ENCODE results near the gene JAZF1.
A peak's percentile ranks its signal among the peaks of the same experiment; 100 is the strongest.
"Not testable (repeated sequence)": the region's sequence is repeated elsewhere in the genome, so short reads cannot be mapped to it uniquely, and the experiment has no call there.

JAZF1 gene

DNA sequence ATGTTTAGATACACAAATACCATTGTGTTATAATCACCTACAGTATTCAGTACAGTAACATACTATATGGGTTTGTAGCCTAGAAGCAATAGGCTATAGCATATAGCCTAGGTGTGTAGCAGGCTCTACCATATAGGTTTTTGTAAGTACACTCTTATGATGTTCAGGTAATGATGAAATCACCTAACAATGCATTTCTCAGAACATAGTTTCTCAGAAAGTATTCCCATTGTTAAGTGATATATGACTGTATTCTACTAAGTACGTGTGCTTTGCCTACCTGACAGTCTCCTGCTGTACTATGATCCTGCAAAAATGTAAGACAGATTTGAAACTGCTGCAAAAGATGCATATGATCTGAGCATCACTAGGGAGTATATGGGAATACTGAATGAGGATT is 137.9 kb downstream of the JAZF1 start:
- no peak for DNase-seq (ENCODE audit: low read depth in 2 of 2)

DNA sequence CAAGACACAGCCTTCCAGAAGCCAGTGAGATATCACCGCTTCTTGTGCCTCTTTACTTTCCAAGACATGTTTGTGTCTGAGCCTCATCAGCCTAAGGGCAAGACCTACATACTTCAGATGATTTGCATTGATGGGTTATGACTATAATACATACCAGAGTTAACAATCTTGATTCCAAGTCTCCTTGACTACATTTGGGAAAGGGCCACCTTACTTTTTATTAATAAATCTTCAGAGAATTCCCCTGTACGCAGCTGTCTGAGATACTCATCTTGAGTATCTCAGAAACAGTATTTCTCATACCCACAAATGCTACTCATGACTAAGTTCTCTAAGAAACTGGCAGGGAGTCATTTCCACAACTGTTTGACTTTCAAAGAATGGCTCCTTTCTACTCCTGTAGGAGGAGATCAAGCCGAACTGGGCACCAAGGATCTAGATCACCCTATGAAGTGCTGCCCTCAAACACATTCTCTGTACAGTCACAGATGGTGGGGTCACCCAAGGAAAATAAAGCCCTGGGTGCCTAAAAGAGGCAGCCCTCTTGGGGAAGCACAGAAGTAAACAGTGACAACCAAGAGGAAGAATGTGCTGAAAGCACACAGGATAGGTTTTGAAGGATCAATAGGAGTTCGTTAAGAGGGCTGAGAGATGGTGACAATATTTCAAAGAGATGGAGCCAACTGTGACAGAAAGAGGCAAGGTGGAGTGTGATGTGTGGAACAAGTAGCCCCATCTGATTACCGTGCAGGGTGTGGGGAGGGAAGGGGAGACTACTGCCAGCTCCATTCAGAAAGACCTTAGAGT is 138.9 kb downstream of the JAZF1 start:
- DNase-seq (ENCODE audit: low read depth in 2 of 2): peak; percentile 84 to 91

DNA sequence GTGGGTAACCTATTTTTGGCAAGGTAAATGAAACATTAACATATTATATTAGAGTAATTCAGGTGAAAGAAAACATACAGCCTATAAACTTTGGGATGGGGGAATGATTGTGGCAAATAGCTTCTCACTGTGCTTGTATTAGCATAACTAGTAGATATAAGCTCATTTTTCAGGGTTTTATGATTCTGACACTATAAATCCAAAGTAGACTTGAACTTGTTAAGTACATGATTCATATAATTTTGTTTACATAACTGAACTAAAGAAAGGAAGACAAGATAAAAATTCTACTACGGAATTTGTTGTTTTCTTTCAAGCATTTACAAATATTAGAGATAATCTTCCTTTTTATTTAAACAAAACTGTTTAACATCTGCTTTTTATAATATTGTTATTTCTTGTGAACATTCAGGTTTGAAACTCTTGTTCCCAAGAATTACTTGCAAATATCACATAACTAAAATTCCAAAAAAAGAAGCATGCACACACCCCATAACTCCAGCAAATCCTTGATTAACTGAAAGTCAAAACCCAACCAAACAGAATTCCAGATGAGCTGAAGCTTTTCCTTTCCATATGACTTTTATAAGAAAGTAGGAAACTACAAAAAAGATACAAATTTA is 142.3 kb downstream of the JAZF1 start:
- DNase-seq (ENCODE audit: low read depth in 2 of 2): no peak

GRCh38 chr7:28037220-28038010 is 143.2 kb downstream of the JAZF1 start:
- peak; percentile 91 for DNase-seq (ENCODE audit: low read depth in 2 of 2)

GRCh38 chr7:28036696-28037095 is 143.9 kb downstream of the JAZF1 start:
- no peak for DNase-seq (ENCODE audit: low read depth in 2 of 2)

- no peak for DNase-seq (ENCODE audit: low read depth in 2 of 2)
Observed at GRCh38 chr7:28033386-28033785, 147.2 kb downstream of the JAZF1 start.

- no peak for DNase-seq (ENCODE audit: low read depth in 2 of 2)
Observed at GRCh38 chr7:28032738-28033380, 147.7 kb downstream of the JAZF1 start.

DNA sequence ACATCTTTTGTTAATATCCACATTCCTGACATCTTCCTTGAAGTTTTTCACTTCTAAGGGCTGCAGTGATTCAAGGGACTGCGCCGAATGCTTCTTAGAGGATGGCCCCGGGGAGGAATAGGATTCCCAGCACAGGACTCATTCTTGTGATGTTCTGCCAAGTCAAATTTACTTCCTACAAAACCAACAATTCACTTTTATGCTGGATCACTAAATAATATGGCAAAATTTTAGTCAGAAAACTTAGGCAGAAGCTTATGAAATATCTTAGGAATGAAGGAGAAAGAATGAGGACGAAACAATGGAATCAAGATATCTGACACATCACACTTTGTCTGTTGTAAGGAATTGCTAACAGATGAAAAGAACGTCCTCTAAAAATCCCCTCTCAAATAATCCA is 151.5 kb downstream of the JAZF1 start:
- no peak for DNase-seq (ENCODE audit: low read depth in 2 of 2)

DNA sequence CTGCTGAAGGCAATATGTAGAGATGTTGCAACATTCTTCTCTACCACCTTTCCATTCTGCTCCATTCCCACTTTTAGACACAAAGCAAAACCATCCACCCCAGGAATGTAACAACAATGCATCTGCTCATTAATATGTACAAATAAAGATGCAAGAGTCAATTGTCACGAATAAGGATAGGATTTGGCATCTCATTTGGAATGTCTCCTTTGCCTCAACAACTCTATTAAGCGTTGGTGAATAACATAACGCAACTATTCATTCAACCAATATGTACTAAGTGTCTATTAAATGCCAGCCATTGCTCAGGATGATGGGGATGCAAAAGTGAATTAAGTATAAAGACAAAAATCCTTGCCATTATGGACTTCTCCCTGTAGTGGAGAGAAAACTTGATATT is 152.1 kb downstream of the JAZF1 start:
- no peak for DNase-seq (ENCODE audit: low read depth in 2 of 2)

- no peak for DNase-seq (ENCODE audit: low read depth in 2 of 2)
Observed at GRCh38 chr7:28026237-28026636, 154.4 kb downstream of the JAZF1 start.

DNA sequence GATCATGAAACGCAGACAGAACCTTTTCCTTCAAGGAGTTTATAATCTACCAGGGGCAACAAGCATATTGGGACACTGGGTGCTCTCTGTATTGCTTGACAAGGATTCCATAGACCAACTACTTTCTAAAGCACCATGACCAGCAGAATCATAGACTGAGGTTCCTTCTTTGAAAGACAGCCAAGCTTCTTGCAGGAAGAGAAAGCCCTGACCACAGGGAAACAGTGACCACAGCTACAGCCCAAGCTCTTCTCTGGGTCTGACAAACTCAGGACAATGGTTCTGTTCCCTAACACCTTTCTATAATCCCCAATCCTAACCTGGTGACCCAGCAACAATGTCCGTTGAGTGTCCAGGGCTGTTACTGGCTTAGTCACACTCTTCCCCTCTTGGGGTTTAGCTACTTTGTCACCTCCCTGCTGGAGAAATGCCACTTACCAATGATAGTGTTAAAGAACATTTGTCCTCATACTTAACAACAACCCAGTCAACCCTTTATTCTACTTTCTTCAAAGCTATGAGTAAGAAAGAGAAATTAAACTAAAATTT is 155.7 kb downstream of the JAZF1 start:
- no peak for DNase-seq (ENCODE audit: low read depth in 2 of 2)

DNA sequence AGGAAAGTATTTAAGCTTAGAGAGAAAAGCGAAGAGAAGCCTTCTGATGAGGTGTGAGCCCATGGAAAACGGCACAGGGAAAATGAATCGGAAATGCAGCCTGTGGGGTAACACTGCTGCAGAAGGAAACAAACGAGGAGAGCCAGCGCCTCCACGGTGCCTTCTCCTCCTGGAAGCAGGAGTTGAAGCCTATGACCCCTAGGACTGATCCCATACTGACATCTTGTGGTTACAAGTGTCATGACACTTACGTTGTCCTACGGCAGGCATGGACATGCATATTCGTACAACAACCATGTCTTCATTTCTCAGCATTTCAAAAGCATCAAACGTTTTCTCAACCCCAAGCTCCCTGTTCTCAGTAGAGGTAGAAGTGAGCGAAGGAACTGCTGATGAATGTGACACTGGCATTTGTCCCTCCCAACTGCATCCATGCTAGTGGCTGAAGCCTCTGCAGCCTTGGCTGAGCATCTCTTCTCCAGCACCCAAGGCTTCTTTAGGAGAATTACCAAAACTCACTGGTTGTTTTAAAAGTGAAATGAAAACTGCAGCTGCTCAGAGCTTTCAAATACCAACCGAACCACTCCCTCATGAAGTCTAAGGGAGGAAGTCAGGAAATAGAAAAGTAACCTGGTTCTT is 160.2 kb downstream of the JAZF1 start:
- peak; percentile 52 to 55 for DNase-seq (ENCODE audit: low read depth in 2 of 2)

DNA sequence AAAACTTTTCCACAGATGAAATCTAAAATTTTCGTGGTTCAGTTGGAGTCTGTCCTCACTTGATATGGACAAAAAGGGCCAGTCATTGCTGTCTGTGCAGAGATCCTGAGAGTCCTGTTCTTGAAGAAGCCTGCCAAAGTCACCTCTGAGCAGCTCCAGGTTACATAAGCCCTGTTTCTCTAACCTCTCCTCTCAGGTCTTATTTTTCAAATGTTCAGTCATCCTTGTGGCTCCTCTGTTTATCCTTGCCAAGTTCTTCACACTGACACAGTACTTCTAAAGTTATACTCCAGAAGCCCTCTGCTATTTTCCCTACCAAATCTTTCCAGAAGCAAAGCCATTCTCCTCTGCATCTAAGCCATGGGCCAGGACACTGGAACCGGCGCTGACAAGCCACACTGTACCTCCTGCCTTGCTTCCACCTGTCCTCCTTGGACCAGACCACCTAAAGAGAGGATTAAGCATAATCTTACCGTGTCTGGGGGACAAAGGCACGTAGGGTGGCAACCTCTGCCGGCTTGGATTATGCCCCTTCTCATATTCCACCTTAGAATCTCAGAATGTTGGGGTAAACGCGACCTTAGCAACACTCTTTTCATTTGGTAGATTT is 161.6 kb downstream of the JAZF1 start:
- DNase-seq (ENCODE audit: low read depth in 2 of 2): no peak

DNA sequence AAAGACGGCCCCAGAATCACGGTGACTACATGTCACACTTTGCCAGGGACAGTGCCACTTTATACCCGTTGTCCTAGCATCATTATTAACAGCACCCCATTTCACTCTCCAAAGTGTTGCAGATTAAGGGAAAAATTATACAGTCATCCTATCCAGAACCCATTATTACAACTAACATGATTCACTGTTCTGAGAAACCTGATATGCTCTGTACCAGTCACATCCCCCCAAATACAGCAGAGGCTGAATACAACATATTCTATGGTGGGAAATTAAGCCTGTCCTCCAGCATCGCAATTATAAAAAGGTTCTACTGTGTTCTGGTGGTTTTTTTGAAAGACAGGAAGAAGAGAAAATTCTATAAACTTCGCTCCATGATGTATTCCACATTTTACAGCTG is 162.1 kb downstream of the JAZF1 start:
- no peak for DNase-seq (ENCODE audit: low read depth in 2 of 2)

GRCh38 chr7:28018020-28018419 is 162.6 kb downstream of the JAZF1 start:
- no peak for DNase-seq (ENCODE audit: low read depth in 2 of 2)

GRCh38 chr7:28017372-28017771 is 163.2 kb downstream of the JAZF1 start:
- DNase-seq (ENCODE audit: low read depth in 2 of 2): peak in 1 of 2 experiments; percentile 25

- DNase-seq (ENCODE audit: low read depth in 2 of 2): no peak
Observed at GRCh38 chr7:28016297-28016696, 164.3 kb downstream of the JAZF1 start.

DNA sequence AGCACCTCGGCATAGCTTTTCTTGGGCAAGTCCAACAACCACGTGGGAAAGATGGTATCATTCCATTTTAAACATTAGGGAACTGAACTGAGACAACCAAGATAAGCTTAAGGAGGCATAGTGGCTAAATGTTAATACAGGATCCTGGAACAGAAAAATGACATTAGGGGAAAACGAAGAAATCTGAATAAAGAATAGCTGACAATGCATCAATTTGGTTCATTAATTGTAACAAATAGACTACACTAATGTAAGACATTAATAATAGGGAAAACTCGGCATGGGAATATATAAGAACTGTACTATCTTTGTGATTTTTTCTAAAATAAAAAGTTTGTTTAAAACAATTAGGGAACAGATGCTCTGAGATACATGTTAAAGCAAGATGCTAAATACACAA is 165.4 kb downstream of the JAZF1 start:
- no peak for DNase-seq (ENCODE audit: low read depth in 2 of 2)

- DNase-seq (ENCODE audit: low read depth in 2 of 2): not testable (repeated sequence)
Observed at GRCh38 chr7:28014340-28014739, 166.3 kb downstream of the JAZF1 start.

DNA sequence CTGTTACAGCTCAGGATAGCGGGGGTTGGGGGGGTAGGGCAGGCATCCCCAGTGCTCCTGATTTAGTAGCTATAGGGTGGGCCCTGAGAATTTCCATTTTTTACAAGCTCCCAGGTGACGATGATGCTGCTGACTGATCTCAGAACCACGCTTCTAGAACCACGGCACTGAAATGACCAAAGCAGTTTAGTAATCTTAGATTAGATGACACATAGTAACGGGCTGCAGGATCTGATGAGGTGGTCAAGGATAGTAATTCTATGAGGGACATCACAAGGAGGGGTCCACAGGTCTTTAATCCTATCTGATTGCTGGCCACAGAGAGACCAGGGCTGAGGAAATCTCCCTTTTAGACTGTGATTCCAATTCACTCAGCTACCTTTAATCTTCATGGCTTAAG is 167.2 kb downstream of the JAZF1 start:
- no peak for DNase-seq (ENCODE audit: low read depth in 2 of 2)

GRCh38 chr7:28013019-28013418 is 167.6 kb downstream of the JAZF1 start:
- no peak for DNase-seq (ENCODE audit: low read depth in 2 of 2)
